Measurements from ENCODE around the gene FIGNL1.

The FIGNL1 gene

GRCh38 chr7:50394315-50394714 is 55.8 kb downstream of the FIGNL1 start:
- no peak for DNase-seq
